Stimulated activated CD8-positive, alpha-beta memory T cell treated with anti-CD3 and anti-CD28 coated beads, Interleukin-4, amount 100 ng/mL, for 48 hours (primary cell): ENCODE results near the gene TARDBP.
"Not testable (repeated sequence)": the region's sequence is repeated elsewhere in the genome, so short reads cannot be mapped to it uniquely, and the experiment has no call there.

Experiments
- DNase-seq: peaks from one replicate; pipeline ENCODE4 v3.0.0-alpha.2; 2020

TARDBP gene

DNA sequence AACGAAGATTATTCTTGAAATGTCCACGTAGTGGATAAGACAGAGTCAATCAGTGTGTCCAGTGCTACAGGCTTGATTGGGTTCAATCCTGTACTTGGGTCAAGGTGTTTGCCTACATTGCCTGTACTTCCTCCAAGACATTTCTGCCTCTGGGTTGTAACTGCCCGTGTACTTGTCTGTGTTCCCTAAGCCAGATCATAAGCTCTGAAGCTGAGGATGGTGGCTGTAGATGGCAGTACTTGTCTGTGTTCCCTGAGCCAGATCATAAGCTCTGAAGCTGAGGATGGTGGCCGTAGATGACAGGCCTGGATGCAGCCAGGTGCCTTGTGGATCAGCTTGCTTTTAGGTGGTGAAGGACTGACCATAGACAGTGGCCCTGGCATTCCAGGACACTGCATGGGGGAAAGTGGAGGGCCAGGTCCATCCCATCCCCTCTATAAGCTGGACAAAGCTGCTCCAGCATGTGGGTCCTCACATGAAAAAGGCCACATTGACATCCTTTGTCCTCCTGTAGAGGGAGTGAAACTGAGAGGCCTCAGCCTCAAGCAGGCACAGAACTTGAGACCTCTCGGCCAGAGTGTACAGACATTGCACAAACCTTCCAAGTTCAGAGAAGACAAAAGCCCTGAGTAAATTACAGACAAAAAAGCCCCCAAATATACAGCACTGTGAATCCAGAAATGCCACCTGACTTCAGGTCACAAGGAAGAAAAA lies 49.4 kb downstream of the TARDBP start:
- no peak for DNase-seq

DNA sequence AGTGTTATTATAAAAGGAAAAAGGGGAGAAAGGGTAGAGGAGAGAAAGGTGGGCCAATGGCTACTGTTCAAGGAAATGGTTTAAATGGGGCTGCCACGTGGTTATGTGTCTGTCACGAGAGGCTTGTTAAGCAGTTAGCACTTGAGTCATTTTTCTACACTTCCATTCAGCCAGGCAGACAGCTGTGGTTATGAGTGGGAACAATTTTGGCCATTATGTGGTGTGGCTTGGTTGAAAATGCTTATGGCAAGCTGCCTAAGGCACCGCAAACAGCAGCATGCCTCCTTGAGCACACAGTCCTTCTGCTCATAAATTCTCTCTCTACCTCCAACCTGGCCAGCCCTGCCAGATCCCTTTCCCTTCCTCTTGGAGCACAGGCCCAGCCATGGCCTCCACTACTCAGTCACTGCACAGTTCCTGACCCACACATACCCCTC lies 50.5 kb downstream of the TARDBP start:
- peak; percentile 62 for DNase-seq

DNA sequence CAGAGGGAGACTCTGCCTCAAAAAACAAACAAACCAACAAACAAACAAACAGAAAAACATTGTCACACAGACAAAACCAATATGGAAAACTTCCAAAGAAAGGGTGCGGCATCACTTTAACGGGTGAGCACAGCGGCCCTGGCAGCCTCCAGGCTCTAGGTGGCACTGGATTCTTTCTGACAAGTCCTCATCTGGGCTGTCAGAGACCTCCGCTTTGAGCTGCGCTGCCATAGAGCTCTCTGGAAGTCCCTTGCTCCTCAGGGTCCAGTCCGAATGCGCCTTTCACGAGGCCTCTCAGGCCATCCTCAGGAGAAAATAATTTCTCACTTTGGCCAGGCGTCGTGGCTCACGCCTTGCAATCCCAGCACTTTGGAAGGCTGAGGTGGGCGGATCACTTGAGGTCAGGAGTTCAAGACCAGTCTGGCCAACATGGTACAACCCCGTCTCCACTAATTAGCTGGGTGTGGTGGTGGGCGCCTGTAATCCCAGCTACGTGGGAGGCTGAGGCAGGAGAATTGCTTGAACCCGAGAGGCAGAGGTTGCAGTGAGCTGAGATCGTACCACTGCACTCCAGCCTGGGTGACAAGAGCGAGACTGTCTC lies 51.6 kb downstream of the TARDBP start:
- peak; percentile 29 for DNase-seq

DNA sequence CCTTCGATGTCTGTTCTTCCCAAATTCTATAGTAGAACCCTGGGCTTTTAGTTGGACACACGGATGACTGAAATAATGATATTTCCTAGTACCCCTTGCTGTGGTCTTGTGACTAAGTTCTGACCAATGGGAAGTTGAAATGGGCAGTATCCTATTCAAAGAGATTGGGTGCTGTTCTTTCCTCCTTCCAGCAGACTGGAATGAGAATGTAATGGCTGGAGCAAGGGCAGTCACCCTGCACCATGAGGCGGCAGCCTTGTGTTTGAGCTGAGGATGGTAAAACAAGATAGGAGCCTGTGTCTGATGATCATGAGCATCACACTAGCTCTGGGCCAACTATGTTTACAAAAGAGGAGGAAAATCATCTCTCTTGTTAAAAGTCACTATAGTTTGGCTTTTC lies 52.5 kb downstream of the TARDBP start:
- peak; percentile 19 for DNase-seq

DNA sequence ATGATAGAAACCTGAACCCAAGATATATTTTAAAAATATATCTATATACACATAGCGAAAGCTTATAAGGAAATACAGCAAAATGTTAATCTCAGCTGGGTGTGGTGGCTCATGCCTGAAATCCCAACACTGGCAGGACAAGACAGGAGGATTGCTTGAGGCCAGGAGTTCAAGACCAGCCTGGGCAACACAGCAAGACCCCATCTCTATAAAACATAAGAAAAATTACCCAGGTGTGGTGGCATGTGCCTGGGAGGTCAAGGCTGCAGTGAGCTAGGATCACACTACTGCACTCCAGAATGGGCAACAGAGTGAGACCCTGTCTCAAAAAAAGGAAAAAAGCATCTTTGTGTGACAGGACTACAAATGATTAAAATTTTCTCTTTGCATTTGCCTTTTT lies 53.3 kb downstream of the TARDBP start:
- DNase-seq: no peak

DNA sequence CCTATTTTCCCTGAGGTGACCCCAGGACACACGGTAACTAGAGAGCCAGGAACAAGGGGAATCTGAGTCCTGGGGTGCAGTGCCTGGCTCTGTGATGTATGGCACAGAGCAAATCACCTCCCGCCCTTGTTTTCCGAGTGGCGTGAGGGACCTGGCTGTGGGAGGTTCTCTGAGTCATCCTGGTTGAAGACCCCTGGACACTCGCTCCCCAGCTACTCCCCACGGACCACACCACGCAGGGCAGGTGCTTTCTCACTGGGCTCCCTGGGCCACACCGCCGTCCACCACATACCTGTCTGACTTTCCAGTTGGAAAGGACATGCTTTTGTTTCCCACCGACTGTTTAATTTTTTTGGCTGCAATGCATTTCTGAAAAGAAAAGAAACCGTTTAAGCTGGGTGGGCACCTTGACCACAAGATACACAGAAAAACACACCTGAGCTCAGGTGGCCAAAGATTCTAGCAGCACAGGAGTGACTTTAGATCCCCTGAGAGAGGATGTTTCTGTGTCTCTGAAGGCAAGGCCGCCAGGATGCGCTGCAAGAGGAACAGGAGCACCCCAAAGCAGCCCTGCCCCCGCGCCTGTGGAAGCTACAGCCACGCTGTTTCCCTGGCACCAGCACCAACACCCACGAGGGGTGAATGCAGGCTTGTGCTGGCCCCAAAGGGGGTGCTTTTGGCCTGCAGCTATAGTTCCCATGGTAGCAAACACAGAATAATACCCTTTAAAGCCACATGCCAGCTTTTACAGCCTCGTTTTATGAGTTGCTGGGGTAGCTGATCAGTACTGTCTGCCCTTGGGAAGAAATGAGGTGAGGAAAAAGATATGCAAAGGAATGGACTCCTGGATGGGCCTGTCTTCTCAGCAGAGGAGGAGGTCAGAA lies 55.5 kb downstream of the TARDBP start:
- DNase-seq: no peak

DNA sequence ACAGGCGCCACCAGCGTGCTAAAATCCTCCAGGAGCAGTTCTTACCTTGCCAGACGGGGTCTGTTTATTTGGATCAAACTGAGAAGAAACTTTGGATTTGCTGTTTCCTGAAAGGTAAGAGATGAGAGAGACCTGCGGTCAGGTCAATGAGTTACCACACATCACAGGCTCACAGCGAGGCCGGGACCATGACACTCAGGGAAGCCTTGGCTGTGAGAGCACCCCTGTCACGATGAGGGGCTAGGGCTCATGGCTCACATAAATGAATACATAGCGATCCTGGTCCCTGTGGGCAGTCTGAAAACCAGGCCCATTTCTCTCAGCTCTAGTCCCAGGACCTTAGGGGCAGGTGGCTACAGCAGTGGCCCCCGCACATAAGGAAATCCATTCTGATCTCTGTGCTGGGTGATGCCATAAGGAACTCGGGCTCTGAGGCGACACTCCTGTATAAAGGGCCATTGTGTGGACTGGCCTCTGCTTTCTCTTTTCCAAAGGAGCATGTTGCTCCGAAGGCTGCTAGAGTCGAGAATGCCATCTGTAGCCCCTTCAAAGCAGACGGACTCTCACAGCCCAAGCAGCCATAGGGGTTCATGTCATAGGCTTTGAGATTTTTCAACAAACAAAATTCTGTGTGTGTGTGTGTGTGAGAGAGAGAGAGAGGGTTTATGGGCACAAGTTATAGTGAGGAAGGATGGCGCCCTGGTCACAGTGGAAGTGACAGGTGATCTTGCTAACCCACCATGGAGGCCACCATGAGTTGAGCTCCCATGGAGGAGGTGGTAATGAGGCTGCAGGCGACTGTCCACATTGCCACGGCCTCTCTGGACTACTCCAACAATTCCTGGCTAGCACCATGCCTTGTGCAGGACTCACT lies 56.4 kb downstream of the TARDBP start:
- DNase-seq: no peak

DNA sequence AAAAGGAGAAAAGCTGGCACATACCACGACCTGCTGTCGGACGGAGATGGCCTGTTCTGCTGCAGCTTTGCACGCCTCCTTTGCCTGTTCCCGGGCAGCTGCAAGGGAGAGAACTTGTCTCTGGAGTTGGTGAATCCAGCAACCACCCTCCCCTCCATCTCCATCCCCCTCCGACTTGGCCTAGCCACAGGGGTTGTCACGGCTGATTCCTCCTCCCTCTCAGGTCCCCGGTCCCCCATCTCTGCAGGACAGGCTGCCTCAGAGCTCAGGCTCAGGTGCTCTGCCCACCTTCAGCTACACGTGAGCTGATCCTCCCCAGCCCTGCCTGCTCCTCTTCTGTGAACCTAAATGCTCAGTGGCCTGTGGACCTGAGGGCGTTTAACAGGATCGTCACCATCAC lies 58.4 kb downstream of the TARDBP start:
- DNase-seq: no peak

DNA sequence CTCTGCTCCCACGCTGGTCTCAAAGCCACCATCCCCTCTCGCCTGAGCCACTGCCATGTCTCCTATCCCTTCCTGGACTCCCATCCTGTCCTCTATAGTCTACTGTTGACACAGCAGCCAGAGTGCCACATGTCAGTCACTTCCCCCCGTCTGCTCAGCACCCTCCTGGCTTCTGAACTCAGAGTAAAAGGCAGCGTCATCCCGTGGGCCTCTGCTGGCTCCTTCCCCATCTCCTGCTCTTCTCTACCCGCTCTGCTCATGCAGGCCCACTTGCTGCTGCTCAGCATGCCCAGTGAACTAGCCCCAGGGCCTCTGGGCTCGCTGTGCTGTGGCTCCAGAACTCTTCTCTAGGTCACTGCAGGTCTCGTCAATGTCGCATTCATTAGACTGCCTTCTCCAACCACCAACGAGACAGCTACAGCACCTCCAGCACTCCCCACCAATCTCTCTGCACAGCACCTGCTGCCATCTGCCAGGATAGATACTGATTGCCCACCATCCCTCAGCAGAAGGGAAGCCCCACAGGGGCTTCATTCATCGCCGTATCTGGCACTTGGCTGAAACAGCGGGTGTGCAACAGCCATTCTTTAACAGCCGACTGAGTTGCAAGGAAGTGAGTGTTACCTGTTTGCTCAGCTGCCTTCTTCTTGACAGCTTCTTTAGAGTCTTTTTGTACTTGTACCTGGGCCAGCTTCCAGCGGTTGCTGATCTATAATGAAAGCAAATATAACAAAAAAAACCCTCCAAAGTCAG lies 59.2 kb downstream of the TARDBP start:
- no peak for DNase-seq

DNA sequence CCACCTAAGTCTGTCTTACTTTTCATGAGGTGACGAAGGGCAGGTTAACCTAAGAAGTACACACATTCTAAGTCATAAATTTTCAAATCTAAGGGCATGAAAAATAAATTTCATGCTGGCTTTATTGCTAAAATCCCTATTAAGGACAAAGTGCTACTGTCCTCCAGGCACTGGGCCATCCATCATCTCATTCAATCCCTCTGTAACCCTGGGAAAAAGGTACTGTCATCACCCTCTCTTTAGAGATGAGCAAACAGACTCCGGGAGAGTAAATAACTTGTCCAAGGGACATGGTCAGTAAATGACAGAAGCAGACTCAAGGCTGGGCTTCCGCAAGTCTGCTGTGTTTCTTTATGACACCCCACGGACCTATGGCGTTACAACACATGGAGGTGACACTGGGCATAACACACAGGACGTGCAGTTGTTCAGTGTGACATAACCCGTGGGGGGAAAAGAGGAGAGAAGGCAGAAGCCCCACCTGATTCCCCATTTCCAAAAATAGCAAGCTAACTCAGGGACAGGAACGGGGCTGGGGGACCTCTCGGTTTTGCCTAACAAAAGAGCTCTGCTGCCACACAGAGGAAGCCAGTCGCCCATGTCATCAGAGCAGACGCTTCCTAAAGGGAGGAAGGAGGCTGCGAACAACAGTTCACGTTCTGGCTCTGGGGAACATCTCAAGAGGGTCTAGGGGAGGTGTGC lies 59.9 kb downstream of the TARDBP start:
- no peak for DNase-seq

DNA sequence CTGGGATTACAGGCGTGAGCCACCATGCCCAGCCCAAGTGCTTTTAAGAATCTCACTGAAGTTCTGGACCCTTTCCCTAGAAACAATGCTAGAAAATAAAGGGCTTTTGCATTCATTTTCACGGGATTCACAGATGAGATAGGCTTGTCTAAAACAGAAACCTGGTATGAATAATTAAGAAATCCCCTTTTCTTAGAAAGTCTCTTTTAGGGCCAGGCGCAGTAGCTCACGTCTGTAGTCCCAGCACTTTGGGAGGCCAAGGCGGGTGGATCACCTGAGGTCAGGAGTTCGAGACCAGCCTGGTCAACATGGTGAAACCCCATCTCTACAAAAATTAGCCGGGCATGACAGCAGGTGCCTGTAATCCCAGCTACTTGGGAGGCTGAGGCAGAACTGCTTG lies 60.9 kb downstream of the TARDBP start:
- not testable (repeated sequence) for DNase-seq
